Gastroesophageal sphincter (tissue), 4 donors: ENCODE data around the gene CTTNBP2. TPM values are rescaled to one million over a fixed set of nuclear protein-coding genes. Genes with fewer than 3 reads are reported as not detected.

Experiments
- ATAC-seq: fragments of 150-250 bp; one replicate; pipeline ENCODE4 v1.9.1; 2016; ENCODE audit warnings: mild to moderate bottlenecking, moderate library complexity
- H3K27ac ChIP-seq, 4 donors: fragments of 200-600 bp; sonication (generic) in 3 of 4; 1 replicate in 3 of 4; 2 replicates in 1 of 4; pipeline ENCODE4 v1.5.1; 2016 to 2019
- H3K27me3 ChIP-seq: fragments of 200-600 bp; sonication (generic); one replicate; pipeline ENCODE4 v1.5.1; 2019
- H3K36me3 ChIP-seq, 2 donors: fragments of 200-600 bp; sonication (generic); one replicate each; pipeline ENCODE4 v1.5.1; 2019; ENCODE audit warnings: control low read depth in 1 of 2
- H3K4me1 ChIP-seq, 3 donors: fragments of 200-600 bp; sonication (generic); 1 replicate in 2 of 3; 2 replicates in 1 of 3; pipeline ENCODE4 v1.5.1; 2016 to 2019; ENCODE audit warnings: control low read depth in 2 of 3
- H3K4me3 ChIP-seq, 2 donors: fragments of 200-600 bp; sonication (generic); one replicate each; pipeline ENCODE4 v1.5.1; 2019; ENCODE audit warnings: mild to moderate bottlenecking in 1 of 2, moderate library complexity in 1 of 2
- H3K9me3 ChIP-seq, 3 donors: fragments of 200-600 bp; sonication (generic); one replicate each; pipeline ENCODE4 v1.5.1; 2017 to 2019; ENCODE audit warnings: control low read depth in 2 of 3
- CTCF ChIP-seq, 4 experiments: fragments of 200-600 bp in 2 of 4; fragments of 450-650 bp in 2 of 4; sonication (generic) in 1 of 4; IDR thresholded peaks; one replicate each; pipeline ENCODE4 v1.5.1; 2017 to 2019; ENCODE audit warnings: antibody characterized with exemption in 4 of 4, mild to moderate bottlenecking in 2 of 4, moderate library complexity in 2 of 4
- EP300 ChIP-seq: sonication (generic); formaldehyde crosslinking; IDR thresholded peaks from one replicate; pipeline ENCODE4 v1.6.1; 2017; ENCODE audit warnings: antibody characterized with exemption, mild to moderate bottlenecking
- POLR2A ChIP-seq, 2 donors: fragments of 450-650 bp; IDR thresholded peaks; one replicate each; pipeline ENCODE4 v1.6.1; 2017; ENCODE audit warnings: antibody characterized with exemption in 2 of 2, mild to moderate bottlenecking in 2 of 2, moderate library complexity in 1 of 2
- POLR2AphosphoS5 ChIP-seq: sonication (generic); formaldehyde crosslinking; IDR thresholded peaks from one replicate; pipeline ENCODE4 v1.6.1; 2017; ENCODE audit warnings: antibody characterized with exemption
- WGBS, 2 donors: methylation state at CpG; one replicate each; pipeline ENCODE4 v1.1.5; 2018; ENCODE audit warnings: low coverage in 1 of 2; 5-methylcytosine and 5-hydroxymethylcytosine counted together
- total RNA-seq, 4 donors: library from RNA; depleted of rRNA; stranded (reverse); fragments of >200 nt; gene quantifications; one replicate each; pipeline ENCODE4 v1.1.0, GENCODE V29; 2016

CTTNBP2 gene
- total RNA-seq, 4 donors from 2014 or later, result 6.1 to 17.4 (median 13.8) TPM

- 82 to 83% methylated on average over 1 to 2 of the region's 2 CpGs for WGBS, 2 donors
- Histone ChIP-seq H3K36me3 (no peaks in the 10 kb centered on the region), H3K4me1 (no peaks in the 10 kb centered on the region), H3K27ac (no peak overlapping the region), H3K4me3 (no peak overlapping the region), H3K27me3 (no peaks in the 10 kb centered on the region), H3K9me3 (no peaks in the 10 kb centered on the region)
- no peak for ATAC-seq
- TF ChIP-seq EP300 (no peak), POLR2A (IDR thresholded peaks at IDR 0.05) (no peak), CTCF (IDR thresholded peaks at IDR 0.05) (no peak), POLR2AphosphoS5 (no peak)
Measured at GRCh38 chr7:117661328-117661727, 211.9 kb downstream of the CTTNBP2 start.
